Uterus (tissue), 2 donors: ENCODE measurements around the gene BET1L.

Experiments
- CTCF ChIP-seq, 4 experiments: fragments of 200-600 bp in 2 of 4; fragments of 450-650 bp in 2 of 4; sonication (generic) in 2 of 4; IDR thresholded peaks; one replicate each; pipeline ENCODE4 v1.5.1; 2016 to 2019; ENCODE audit warnings: antibody characterized with exemption in 4 of 4, mild to moderate bottlenecking in 2 of 4, moderate library complexity in 1 of 4
- POLR2A ChIP-seq, 2 donors: fragments of 450-650 bp; IDR thresholded peaks; one replicate each; pipeline ENCODE4 v1.6.1; 2016; ENCODE audit warnings: antibody characterized with exemption in 2 of 2, mild to moderate bottlenecking in 1 of 2, moderate library complexity in 1 of 2

- TF ChIP-seq CTCF (IDR thresholded peaks at IDR 0.05) (no peak), POLR2A (IDR thresholded peaks at IDR 0.05) (no peak)
Measured at GRCh38 chr11:198236-198806, 8.9 kb downstream of the BET1L start.
